GM23338 (cell line): ENCODE measurements around the gene RNF8. TPM values are rescaled to one million over a fixed set of nuclear protein-coding genes. Genes with fewer than 3 reads are reported as not detected.

ENCODE experiments used
- ATAC-seq: fragments of 200-7000 bp; cut with Tn5 transposase; 3 replicates; pipeline ENCODE4 v1.9.1; 2020
- DNase-seq: peaks from one replicate; pipeline ENCODE4 v3.0.0-alpha.2; 2015; ENCODE audit warnings: low spot score
- H2AFZ ChIP-seq: fragments of 200-600 bp; sonication (generic); 2 replicates; pipeline ENCODE4 v1.8.0; 2016; ENCODE audit warnings: antibody characterized with exemption, mild to moderate bottlenecking, moderate library complexity
- H3F3A ChIP-seq: fragments of 200-600 bp; sonication (generic); replicated peaks from 2 replicates; pipeline ENCODE4 v1.8.0; 2017; ENCODE audit warnings: antibody characterized with exemption, mixed run types, low read depth
- H3K27ac ChIP-seq: fragments of 200-600 bp; sonication (generic); 2 replicates; pipeline ENCODE4 v1.6.1; 2016; ENCODE audit warnings: low read depth
- H3K27me3 ChIP-seq: fragments of 200-600 bp; sonication (generic); 2 replicates; pipeline ENCODE4 v1.8.0; 2016; ENCODE audit warnings: mild to moderate bottlenecking, mixed run types, moderate library complexity; ENCODE audit not compliant: insufficient read depth
- H3K36me3 ChIP-seq: fragments of 200-600 bp; sonication (generic); 2 replicates; pipeline ENCODE4 v1.8.0; 2016; ENCODE audit warnings: mild to moderate bottlenecking; ENCODE audit not compliant: insufficient read depth
- H3K4me1 ChIP-seq: fragments of 200-600 bp; sonication (generic); 2 replicates; pipeline ENCODE4 v1.8.0; 2016; ENCODE audit warnings: mild to moderate bottlenecking, moderate library complexity; ENCODE audit not compliant: insufficient read depth
- H3K4me2 ChIP-seq: fragments of 200-600 bp; sonication (generic); 2 replicates; pipeline ENCODE4 v1.7.1; 2017; ENCODE audit warnings: mixed run types
- H3K4me3 ChIP-seq: fragments of 200-600 bp; sonication (generic); 2 replicates; pipeline ENCODE4 v1.6.1; 2016; ENCODE audit warnings: mixed run types
- H3K79me2 ChIP-seq: fragments of 200-600 bp; sonication (generic); replicated peaks from 2 replicates; pipeline ENCODE4 v1.8.0; 2017; ENCODE audit warnings: mild to moderate bottlenecking; ENCODE audit not compliant: insufficient read depth
- H3K9me2 ChIP-seq: fragments of 200-600 bp; sonication (generic); 2 replicates; pipeline ENCODE4 v1.8.0; 2017; ENCODE audit not compliant: insufficient read depth
- H4K20me1 ChIP-seq: fragments of 200-600 bp; sonication (generic); replicated peaks from 2 replicates; pipeline ENCODE4 v1.8.0; 2017; ENCODE audit warnings: mild to moderate bottlenecking; ENCODE audit not compliant: insufficient read depth
- H3K27ac Mint-ChIP-seq: 2 replicates; pipeline ENCODE4 v1.8.0; 2020; ENCODE audit warnings: inconsistent platforms, mild to moderate bottlenecking, moderate library complexity, mixed read lengths
- H3K27me3 Mint-ChIP-seq: 3 replicates; pipeline ENCODE4 v1.8.0; 2022; ENCODE audit warnings: low read depth, mild to moderate bottlenecking, moderate library complexity, mixed read lengths, inconsistent platforms; ENCODE audit not compliant: insufficient read depth, poor library complexity
- H3K36me3 Mint-ChIP-seq: 3 replicates; pipeline ENCODE4 v1.8.0; 2021; ENCODE audit warnings: low read depth, mild to moderate bottlenecking, inconsistent platforms, moderate library complexity, mixed read lengths
- H3K4me1 Mint-ChIP-seq: 3 replicates; pipeline ENCODE4 v1.8.0; 2020; ENCODE audit warnings: mild to moderate bottlenecking, inconsistent platforms, mixed read lengths
- H3K4me3 Mint-ChIP-seq: 3 replicates; pipeline ENCODE4 v1.8.0; 2021; ENCODE audit warnings: moderate library complexity, mild to moderate bottlenecking, inconsistent platforms, mixed read lengths
- H3K9me3 Mint-ChIP-seq: 3 replicates; pipeline ENCODE4 v1.8.0; 2020; ENCODE audit warnings: moderate library complexity, mild to moderate bottlenecking, inconsistent platforms, mixed read lengths
- CREB1 ChIP-seq: fragments of 250-450 bp; sonication (Bioruptor Pico); IDR thresholded peaks from 2 replicates; pipeline ENCODE4 v1.5.0; 2020; ENCODE audit warnings: low read depth, mild to moderate bottlenecking, moderate library complexity
- CTCF ChIP-seq, 2 experiments: fragments of 200-600 bp in 1 of 2; sonication (generic) in 1 of 2; conservative IDR thresholded peaks; 2 replicates each; pipeline versions ENCODE4 v1.5.1 to v1.6.1; 2016 to 2017; ENCODE audit warnings: antibody characterized with exemption in 2 of 2, low read depth in 2 of 2, mild to moderate bottlenecking in 2 of 2, moderate library complexity in 1 of 2
- EZH2 ChIP-seq: fragments of 200-600 bp; sonication (generic); IDR thresholded peaks from one replicate; pipeline ENCODE4 v1.8.0; 2017; ENCODE audit warnings: antibody characterized with exemption, mild to moderate bottlenecking, low read depth; ENCODE audit not compliant: unreplicated experiment
- POLR2AphosphoS5 ChIP-seq: IDR thresholded peaks from 2 replicates; pipeline ENCODE4 v1.6.1; 2016; ENCODE audit warnings: antibody characterized with exemption, low read depth
- ZNF114 ChIP-seq: fragments of 250-450 bp; sonication (Bioruptor Pico); IDR thresholded peaks from 2 replicates; pipeline ENCODE4 v1.5.0; 2020; ENCODE audit warnings: mild to moderate bottlenecking, moderate library complexity
- ZNF462 ChIP-seq: fragments of 250-450 bp; sonication (Bioruptor Pico); IDR thresholded peaks from 2 replicates; pipeline ENCODE4 v1.5.0; 2020; ENCODE audit warnings: mild to moderate bottlenecking, moderate library complexity
- polyA plus RNA-seq: library from polyadenylated mRNA; unstranded; fragments of >200 nt; fragmentation: Nextera tagmentation; extraction: Ambion mirVana; gene quantifications from 2 replicates; pipeline ENCODE4 v1.2.1, GENCODE V29; 2016
- total RNA-seq: library from RNA; depleted of rRNA; stranded (reverse); fragments of >200 nt; shearing (Covaris generic); gene quantifications from 2 replicates; pipeline ENCODE4 v1.2.3, GENCODE V29; 2014
- TF ChIP-seq, protein P1 (sequence below): IDR thresholded peaks from 2 replicates; pipeline ENCODE4 v1.6.1; 2016; ENCODE audit warnings: antibody characterized with exemption

RNF8 gene
- total and polyA plus RNA-seq, 2 experiments from 2014 or later = 41.6 to 55.2 TPM

- H3K4me2 ChIP-seq = peak within 1 kb of the TSS; percentile 94
- Mint-ChIP-seq H3K36me3 (peaks cover 14% of the 10 kb centered on the region; the same call in 2 of the 3 replicates), H3K4me1 (peaks cover 19% of the 10 kb centered on the region), H3K4me3 (peak within 1 kb of the TSS; percentile 80), H3K9me3 (no peaks in the 10 kb centered on the region; the same call in 2 of the 3 replicates), H3K27me3 (peaks cover 9% of the 10 kb centered on the region), H3K27ac (peak within 1 kb of the TSS; percentile 91)
- H3K27me3 ChIP-seq = no peaks in the 10 kb centered on the region
- H2AFZ ChIP-seq = peak within 1 kb of the TSS; percentile 99
- H4K20me1 ChIP-seq = no peaks in the 10 kb centered on the region; the same call in 1 of the 2 replicates
- H3K36me3 ChIP-seq = no peaks in the 10 kb centered on the region
- peak within 1 kb of the TSS; percentile 89 for H3K27ac ChIP-seq
- peaks cover 22% of the 10 kb centered on the region for H3K79me2 ChIP-seq
- H3K4me3 ChIP-seq = peak within 1 kb of the TSS; percentile 99
- ATAC-seq = peak; percentile 98
- DNase-seq = peak; percentile 96
- H3F3A ChIP-seq = no peaks in the 10 kb centered on the region; the same call in 1 of the 2 replicates
- no peaks in the 10 kb centered on the region for H3K9me2 ChIP-seq
- TF ChIP-seq, protein P1, sequence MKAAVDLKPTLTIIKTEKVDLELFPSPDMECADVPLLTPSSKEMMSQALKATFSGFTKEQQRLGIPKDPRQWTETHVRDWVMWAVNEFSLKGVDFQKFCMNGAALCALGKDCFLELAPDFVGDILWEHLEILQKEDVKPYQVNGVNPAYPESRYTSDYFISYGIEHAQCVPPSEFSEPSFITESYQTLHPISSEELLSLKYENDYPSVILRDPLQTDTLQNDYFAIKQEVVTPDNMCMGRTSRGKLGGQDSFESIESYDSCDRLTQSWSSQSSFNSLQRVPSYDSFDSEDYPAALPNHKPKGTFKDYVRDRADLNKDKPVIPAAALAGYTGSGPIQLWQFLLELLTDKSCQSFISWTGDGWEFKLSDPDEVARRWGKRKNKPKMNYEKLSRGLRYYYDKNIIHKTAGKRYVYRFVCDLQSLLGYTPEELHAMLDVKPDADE = 0 out of 2 replicates have a peak, but pooled peaks have one; percentile 51
- TF ChIP-seq EZH2 (no peak), POLR2AphosphoS5 (peak; percentile 82), ZNF114 (no peak), CTCF (conservative IDR thresholded peaks at IDR 0.05; ENCODE audit: low read depth in 2 of 2) (no peak), ZNF462 (CRISPR knock-in tag) (no peak), CREB1 (peak; percentile 100)
- peaks cover 11% of the 10 kb centered on the region for H3K4me1 ChIP-seq
Measured at GRCh38 chr6:37432916-37433656, 79.3 kb downstream of the RNF8 start, which contains the start of gene CMTR1. CMTR1 (plus strand) TSS chr6:37433221; CDS start chr6:37435630, 2,409 bp downstream.
